Endothelial cell (in vitro differentiated cells): ENCODE results near the gene MEAF6. TPM values are rescaled to one million over a fixed set of nuclear protein-coding genes. Genes with fewer than 3 reads are reported as not detected.

Source experiments
- DNase-seq: peaks from one replicate; pipeline ENCODE4 v3.0.0; 2021; ENCODE audit warnings: low spot score
- H3K27ac Mint-ChIP-seq: one replicate; pipeline ENCODE4 v1.8.0; 2021; ENCODE audit warnings: mixed read lengths, inconsistent platforms; ENCODE audit not compliant: unreplicated experiment
- H3K27me3 Mint-ChIP-seq: one replicate; pipeline ENCODE4 v1.8.0; 2021; ENCODE audit warnings: mild to moderate bottlenecking, moderate library complexity, mixed read lengths, inconsistent platforms; ENCODE audit not compliant: unreplicated experiment
- H3K36me3 Mint-ChIP-seq: one replicate; pipeline ENCODE4 v1.8.0; 2021; ENCODE audit warnings: mild to moderate bottlenecking, low read depth, mixed read lengths, inconsistent platforms; ENCODE audit not compliant: unreplicated experiment
- H3K4me1 Mint-ChIP-seq: one replicate; pipeline ENCODE4 v1.8.0; 2021; ENCODE audit warnings: mild to moderate bottlenecking, mixed read lengths, inconsistent platforms; ENCODE audit not compliant: unreplicated experiment
- H3K4me3 Mint-ChIP-seq: one replicate; pipeline ENCODE4 v1.8.0; 2021; ENCODE audit warnings: mild to moderate bottlenecking, mixed read lengths, inconsistent platforms; ENCODE audit not compliant: unreplicated experiment
- H3K9me3 Mint-ChIP-seq: one replicate; pipeline ENCODE4 v1.8.0; 2021; ENCODE audit warnings: mixed read lengths, inconsistent platforms; ENCODE audit not compliant: unreplicated experiment
- total RNA-seq: library from RNA; stranded (reverse); fragmentation: NEBNext Ultra II Directional; extraction: Animal tissue kit (Norgen Biotek cat#: 25700); gene quantifications from one replicate; pipeline ENCODE4 v1.2.1, GENCODE V29; 2021; ENCODE audit not compliant: unreplicated experiment
- TF ChIP-seq, protein P1 (sequence below): fragments of 200-600 bp; sonication (generic); IDR thresholded peaks from one replicate; pipeline ENCODE4 v1.5.0; 2021; ENCODE audit warnings: antibody characterized with exemption; ENCODE audit not compliant: unreplicated experiment

MEAF6 gene
- total RNA-seq, 1 donor from 2014 or later = 50.6 TPM

DNA sequence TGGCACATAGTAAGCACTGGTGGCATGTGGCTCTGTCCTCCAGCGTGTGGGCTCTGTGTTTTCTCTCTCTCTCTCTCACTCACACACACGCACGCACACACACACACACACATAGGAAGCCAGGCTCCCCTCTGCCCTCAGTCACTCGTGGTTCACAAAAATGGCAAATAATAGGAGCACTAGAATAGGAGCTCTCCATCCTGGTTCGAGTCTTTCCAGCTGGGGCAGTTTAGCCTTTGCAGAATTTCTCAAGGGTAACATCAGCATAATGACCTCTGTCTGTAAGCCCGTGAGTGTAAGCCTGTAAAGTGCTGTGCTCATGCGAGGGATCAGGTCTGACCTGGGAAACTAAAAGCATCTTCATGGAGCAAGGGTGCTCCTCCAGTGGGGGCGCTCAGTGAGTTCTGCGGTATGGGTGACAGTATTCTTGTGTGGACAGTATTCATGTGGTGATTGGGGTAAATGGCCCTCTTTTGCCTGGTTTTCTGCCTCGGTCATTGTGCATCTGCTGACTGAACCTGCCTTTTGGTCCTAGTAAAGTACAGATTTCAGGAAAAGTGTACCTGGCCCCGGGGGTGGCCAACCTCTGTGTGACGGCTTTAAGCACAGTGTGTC is 41.0 kb downstream of the MEAF6 start:
- peaks cover 16% of the 10 kb centered on the region for H3K27me3 Mint-ChIP-seq
- no peak for DNase-seq
- TF ChIP-seq, protein P1, sequence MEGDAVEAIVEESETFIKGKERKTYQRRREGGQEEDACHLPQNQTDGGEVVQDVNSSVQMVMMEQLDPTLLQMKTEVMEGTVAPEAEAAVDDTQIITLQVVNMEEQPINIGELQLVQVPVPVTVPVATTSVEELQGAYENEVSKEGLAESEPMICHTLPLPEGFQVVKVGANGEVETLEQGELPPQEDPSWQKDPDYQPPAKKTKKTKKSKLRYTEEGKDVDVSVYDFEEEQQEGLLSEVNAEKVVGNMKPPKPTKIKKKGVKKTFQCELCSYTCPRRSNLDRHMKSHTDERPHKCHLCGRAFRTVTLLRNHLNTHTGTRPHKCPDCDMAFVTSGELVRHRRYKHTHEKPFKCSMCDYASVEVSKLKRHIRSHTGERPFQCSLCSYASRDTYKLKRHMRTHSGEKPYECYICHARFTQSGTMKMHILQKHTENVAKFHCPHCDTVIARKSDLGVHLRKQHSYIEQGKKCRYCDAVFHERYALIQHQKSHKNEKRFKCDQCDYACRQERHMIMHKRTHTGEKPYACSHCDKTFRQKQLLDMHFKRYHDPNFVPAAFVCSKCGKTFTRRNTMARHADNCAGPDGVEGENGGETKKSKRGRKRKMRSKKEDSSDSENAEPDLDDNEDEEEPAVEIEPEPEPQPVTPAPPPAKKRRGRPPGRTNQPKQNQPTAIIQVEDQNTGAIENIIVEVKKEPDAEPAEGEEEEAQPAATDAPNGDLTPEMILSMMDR = no peak
- H3K4me3 Mint-ChIP-seq = peak overlapping the region; percentile 77
- H3K27ac Mint-ChIP-seq = no peak overlapping the region
- no peaks in the 10 kb centered on the region for H3K9me3 Mint-ChIP-seq
- H3K4me1 Mint-ChIP-seq = peaks cover 30% of the 10 kb centered on the region
- H3K36me3 Mint-ChIP-seq = no peaks in the 10 kb centered on the region

DNA sequence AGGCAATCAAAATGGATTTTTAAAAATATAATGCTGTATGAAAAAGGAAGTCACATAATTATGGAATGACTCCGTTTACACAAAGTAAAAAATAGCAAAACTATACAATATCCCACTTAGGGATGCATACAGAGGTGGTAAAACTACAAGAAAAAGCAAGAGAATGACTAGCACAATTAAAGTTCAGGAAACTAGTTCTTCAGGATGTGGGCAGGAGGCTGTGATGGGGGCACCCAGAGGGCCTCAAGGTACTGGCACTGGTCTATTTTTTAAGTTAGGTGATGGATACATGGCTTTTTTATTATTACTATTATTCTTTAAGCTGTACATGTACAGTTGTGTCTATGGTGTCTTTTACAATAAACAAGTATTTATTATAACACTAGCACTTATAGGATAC is 41.6 kb downstream of the MEAF6 start:
- TF ChIP-seq, protein P1 = no peak
- Mint-ChIP-seq H3K9me3 (no peaks in the 10 kb centered on the region), H3K36me3 (no peaks in the 10 kb centered on the region), H3K27ac (peak overlapping the region; percentile 80), H3K27me3 (peaks cover 15% of the 10 kb centered on the region), H3K4me1 (peaks cover 28% of the 10 kb centered on the region), H3K4me3 (peak overlapping the region; percentile 69)
- DNase-seq = no peak

DNA sequence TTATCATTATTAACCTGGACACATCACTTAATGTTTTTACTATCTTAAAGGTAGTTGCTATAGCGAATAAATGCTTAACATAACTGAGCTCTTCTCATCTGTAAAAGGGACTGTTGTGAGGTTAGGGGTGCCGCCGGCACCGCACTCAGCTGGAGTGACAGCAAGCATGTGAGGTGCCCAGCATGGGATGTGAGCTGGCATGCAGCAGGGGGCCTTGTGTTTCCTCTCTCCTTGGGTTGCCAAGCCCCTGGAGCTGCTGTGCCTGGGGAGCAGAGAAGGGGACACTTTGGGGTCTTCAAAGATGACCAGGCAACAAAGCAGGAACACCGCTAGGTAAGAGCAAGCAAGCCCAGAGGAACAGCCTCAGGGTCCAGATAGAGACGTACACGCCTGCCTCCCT is 42.3 kb downstream of the MEAF6 start:
- Mint-ChIP-seq H3K9me3 (no peaks in the 10 kb centered on the region), H3K27me3 (peaks cover 12% of the 10 kb centered on the region), H3K4me1 (peaks cover 23% of the 10 kb centered on the region), H3K4me3 (no peak overlapping the region), H3K36me3 (no peaks in the 10 kb centered on the region), H3K27ac (no peak overlapping the region)
- TF ChIP-seq, protein P1 = no peak
- DNase-seq = no peak

DNA sequence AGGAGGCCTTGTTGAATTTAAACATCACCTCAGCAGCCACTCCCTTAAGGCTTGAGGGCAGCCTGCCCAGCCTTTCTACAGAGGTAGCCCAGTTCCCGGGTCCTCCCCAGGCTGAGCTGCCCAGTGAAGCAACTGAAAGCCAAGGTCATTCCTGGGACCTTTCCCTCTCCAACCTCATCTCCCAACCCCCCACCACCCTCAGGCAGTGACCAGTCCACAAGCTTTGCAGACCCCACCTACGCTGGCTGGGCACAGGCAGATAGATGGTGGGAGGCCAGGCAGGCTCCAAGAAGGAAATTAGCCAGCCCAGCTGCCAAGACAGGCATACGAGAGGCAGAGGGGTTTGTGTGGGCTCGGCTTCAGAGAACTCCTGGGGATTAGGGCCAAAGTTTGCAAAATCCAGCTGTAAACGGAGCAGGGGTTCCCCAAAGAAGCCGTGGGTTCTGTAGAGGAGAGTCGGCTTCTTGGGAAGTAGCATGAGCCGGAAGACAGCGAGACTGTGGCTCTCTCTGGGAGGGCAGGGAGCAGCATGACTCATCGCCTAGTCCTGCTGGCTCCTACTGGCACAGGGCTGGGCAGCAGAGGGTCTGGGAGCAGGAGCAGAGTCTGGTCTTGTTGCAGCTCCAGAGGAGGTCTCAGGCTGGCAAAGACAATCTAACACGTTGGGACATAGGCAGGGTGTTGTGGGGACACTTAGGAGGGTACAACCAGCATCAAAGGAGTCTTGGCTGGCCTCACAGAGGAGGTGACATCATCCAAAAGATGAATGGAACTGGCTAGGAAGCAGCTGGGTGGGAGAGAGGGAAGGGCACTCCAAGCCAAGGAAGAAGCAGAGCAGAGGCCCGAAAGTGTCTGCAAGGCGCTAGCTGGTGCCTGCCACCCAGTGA is 43.0 kb downstream of the MEAF6 start:
- Mint-ChIP-seq H3K9me3 (no peaks in the 10 kb centered on the region), H3K27me3 (peaks cover 12% of the 10 kb centered on the region), H3K27ac (no peak overlapping the region), H3K4me3 (no peak overlapping the region), H3K4me1 (peaks cover 17% of the 10 kb centered on the region), H3K36me3 (no peaks in the 10 kb centered on the region)
- TF ChIP-seq, protein P1 = no peak
- DNase-seq = no peak

DNA sequence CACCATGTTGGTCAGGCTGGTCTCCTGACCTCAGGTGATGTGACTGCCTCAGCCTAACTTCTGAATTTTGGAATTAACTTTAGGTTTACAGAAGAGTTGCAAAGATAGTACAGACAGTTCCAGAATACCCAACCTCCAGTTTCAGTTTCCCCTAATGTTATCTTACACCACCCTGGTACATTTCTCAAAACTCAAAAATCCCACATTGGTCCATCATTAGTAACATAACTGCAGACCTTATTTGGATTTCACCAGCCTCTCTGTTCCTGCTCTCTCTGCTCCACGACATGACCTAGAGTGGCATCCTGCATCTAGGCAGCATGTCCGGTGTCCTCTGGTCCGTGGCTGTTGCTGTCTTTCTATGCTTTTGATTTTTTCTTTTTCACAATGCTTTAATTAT is 45.2 kb downstream of the MEAF6 start:
- no peak for DNase-seq
- H3K4me1 Mint-ChIP-seq = peaks cover 7% of the 10 kb centered on the region
- H3K9me3 Mint-ChIP-seq = no peaks in the 10 kb centered on the region
- H3K4me3 Mint-ChIP-seq = no peak overlapping the region
- no peak overlapping the region for H3K27ac Mint-ChIP-seq
- H3K36me3 Mint-ChIP-seq = no peaks in the 10 kb centered on the region
- TF ChIP-seq, protein P1 = no peak
- H3K27me3 Mint-ChIP-seq = peaks cover 12% of the 10 kb centered on the region
